Right lobe of liver (tissue), 6 donors: ENCODE data around the gene SYT6. TPM values are rescaled to one million over a fixed set of nuclear protein-coding genes. Genes with fewer than 3 reads are reported as not detected.

Source experiments
- ATAC-seq, 4 donors: fragments of 200-7000 bp; cut with Tn5 transposase; one replicate each; pipeline ENCODE4 v1.9.1; 2020; ENCODE audit warnings: mild to moderate bottlenecking in 4 of 4, moderate library complexity in 4 of 4
- DNase-seq, 3 donors: peaks; one replicate each; pipeline ENCODE4 v3.0.0-alpha.2; 2020
- H3K27ac ChIP-seq, 3 donors: fragments of 200-600 bp; one replicate each; pipeline ENCODE4 v1.8.0; 2022
- H3K27me3 ChIP-seq, 2 donors: fragments of 200-600 bp; one replicate each; pipeline ENCODE4 v1.8.0; 2022
- H3K36me3 ChIP-seq, 4 donors: fragments of 200-600 bp; sonication (generic) in 1 of 4; one replicate each; pipeline versions ENCODE4 v1.5.1 to v1.8.0; 2017 to 2022; ENCODE audit warnings: control low read depth in 1 of 4
- H3K4me1 ChIP-seq, 4 donors: fragments of 200-600 bp; sonication (generic) in 1 of 4; one replicate each; pipeline versions ENCODE4 v1.5.1 to v1.8.0; 2017 to 2022; ENCODE audit warnings: control low read depth in 1 of 4
- H3K4me3 ChIP-seq, 3 donors: fragments of 200-600 bp; one replicate each; pipeline ENCODE4 v1.8.0; 2022
- H3K9me3 ChIP-seq, 4 donors: fragments of 200-600 bp; sonication (generic) in 1 of 4; one replicate each; pipeline versions ENCODE4 v1.5.1 to v1.8.0; 2017 to 2022; ENCODE audit warnings: control low read depth in 1 of 4
- POLR2A ChIP-seq: fragments of 450-650 bp; IDR thresholded peaks from one replicate; pipeline ENCODE4 v1.6.1; 2017; ENCODE audit warnings: antibody characterized with exemption, mild to moderate bottlenecking
- WGBS: methylation state at CpG from one replicate; pipeline ENCODE4 v1.1.6; 2018; ENCODE audit warnings: low coverage, low lambda C conversion rate; ENCODE audit not compliant: insufficient coverage; ENCODE audit errors: missing lambda C conversion rate; 5-methylcytosine and 5-hydroxymethylcytosine counted together
- intact Hi-C, 2 donors: fragments of 100-400 bp; cut with DNase I; formaldehyde crosslinking; loops; one replicate each; pipeline versions ENCODE4 v1.11.2 to v1.14.1; 2022
- total RNA-seq, 6 experiments: library from RNA; depleted of rRNA in 2 of 6; stranded (reverse); fragments of >200 nt in 2 of 6; fragmentation: NEBNext Ultra II Directional in 3 of 6; extraction: Animal tissue kit (Norgen Biotek cat#: 25700) in 3 of 6; gene quantifications; one replicate each; pipeline versions ENCODE4 v1.1.0 to v1.2.4, GENCODE V29; 2016 to 2023
- TF ChIP-seq, protein P1 (sequence below), 4 donors: fragments of 200-600 bp in 3 of 4; fragments of 450-650 bp in 1 of 4; IDR thresholded peaks; one replicate each; pipeline versions ENCODE4 v1.5.1 to v1.8.0; 2016 to 2022; ENCODE audit warnings: antibody characterized with exemption in 4 of 4, mild to moderate bottlenecking in 2 of 4
- donor health status: DM: no; HTN: yes; CAD: no.
- donor health status: DM: no; HTN: no; CAD: no.
- donor health status: DM: no; HTN: no; CAD: no.
- donor health status: DM: no; HTN: yes; CAD: no.
- donor health status: DM: no; HTN: yes; CAD: no.

SYT6 gene
- total RNA-seq, 6 experiments from 2014 or later, result not detected

DNA sequence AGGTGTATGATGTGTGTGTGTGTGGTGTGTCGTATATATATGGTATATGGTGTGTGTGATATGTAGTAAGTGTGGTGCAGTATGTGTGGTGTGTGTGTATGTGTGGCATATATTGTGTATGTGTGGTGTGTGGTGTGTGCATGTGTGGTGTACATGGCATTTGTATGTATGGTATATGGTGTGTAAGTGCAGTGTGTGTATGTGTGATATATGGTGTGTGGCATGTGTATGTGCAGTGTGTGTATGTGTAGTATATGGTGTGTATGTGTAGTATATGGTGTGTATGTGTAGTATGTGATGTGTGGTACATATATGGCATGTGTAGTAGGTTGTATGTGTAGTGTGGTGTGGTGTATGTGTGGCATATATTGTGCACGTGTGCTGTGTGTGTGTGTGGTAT, 99.5 kb downstream of the SYT6 start:
- no peaks in the 10 kb centered on the region for H3K27me3 ChIP-seq
- H3K4me1 ChIP-seq, result no peaks in the 10 kb centered on the region
- WGBS, result 100% methylated on average over 2 of the region's 2 CpGs
- intact Hi-C loops, result no loop called here
- no peaks in the 10 kb centered on the region for H3K36me3 ChIP-seq
- no peaks in the 10 kb centered on the region for H3K9me3 ChIP-seq
- ATAC-seq (no peak), DNase-seq (no peak)
- H3K4me3 ChIP-seq, result no peak overlapping the region
- TF ChIP-seq, protein P1, sequence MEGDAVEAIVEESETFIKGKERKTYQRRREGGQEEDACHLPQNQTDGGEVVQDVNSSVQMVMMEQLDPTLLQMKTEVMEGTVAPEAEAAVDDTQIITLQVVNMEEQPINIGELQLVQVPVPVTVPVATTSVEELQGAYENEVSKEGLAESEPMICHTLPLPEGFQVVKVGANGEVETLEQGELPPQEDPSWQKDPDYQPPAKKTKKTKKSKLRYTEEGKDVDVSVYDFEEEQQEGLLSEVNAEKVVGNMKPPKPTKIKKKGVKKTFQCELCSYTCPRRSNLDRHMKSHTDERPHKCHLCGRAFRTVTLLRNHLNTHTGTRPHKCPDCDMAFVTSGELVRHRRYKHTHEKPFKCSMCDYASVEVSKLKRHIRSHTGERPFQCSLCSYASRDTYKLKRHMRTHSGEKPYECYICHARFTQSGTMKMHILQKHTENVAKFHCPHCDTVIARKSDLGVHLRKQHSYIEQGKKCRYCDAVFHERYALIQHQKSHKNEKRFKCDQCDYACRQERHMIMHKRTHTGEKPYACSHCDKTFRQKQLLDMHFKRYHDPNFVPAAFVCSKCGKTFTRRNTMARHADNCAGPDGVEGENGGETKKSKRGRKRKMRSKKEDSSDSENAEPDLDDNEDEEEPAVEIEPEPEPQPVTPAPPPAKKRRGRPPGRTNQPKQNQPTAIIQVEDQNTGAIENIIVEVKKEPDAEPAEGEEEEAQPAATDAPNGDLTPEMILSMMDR (IDR thresholded peaks at IDR 0.05), result no peak
- no peak for TF ChIP-seq POLR2A
- no peak overlapping the region for H3K27ac ChIP-seq

DNA sequence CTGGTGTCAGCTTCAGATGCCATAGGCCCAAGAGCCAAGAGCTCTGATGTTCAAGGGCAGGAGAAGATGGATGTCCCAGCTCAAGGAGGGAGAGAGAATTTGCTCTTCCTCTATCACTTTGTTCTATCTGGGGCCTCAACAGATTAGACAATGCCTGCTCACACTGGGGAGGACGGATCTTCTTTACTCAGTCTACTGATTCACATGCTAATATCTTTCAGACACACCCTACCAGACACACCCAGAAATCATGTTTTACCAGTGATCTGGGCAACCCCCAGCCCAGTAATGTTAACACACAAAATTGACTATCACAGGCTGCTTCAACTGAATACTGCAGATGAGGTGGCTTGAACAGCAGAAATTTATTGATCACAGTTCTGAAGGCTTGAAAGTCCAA, 105.4 kb downstream of the SYT6 start:
- Histone ChIP-seq H3K36me3 (no peaks in the 10 kb centered on the region), H3K27me3 (no peaks in the 10 kb centered on the region), H3K27ac (no peak overlapping the region), H3K4me3 (no peak overlapping the region), H3K4me1 (no peaks in the 10 kb centered on the region), H3K9me3 (no peaks in the 10 kb centered on the region)
- DNase-seq, result no peak
- no peak for ATAC-seq
- WGBS, result 100% methylated on average over 1 of the region's 1 CpG
- TF ChIP-seq, protein P1 (IDR thresholded peaks at IDR 0.05), result no peak
- TF ChIP-seq POLR2A, result no peak
- intact Hi-C loops, result no loop called here

DNA sequence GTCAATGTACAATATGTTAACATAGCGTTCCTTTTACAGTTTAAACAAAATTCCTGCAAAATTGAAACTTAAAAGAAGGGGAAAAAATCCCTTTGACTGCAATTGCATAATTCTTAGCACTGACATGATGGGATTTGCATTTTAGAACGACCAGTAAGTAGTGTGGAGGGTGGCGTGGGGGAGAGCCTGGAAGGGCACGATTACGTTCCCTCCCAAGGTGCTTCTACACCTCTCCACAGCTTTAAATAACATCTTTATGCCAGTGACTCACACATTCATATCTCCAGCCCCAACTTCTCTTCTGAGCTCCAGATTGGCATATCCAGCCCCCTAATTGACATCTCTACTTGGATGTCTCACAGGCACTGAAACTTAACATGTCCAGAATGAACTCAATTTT, 110.1 kb downstream of the SYT6 start:
- TF ChIP-seq, protein P1 (IDR thresholded peaks at IDR 0.05), result no peak
- no peak for TF ChIP-seq POLR2A
- H3K27me3 ChIP-seq, result no peaks in the 10 kb centered on the region
- no peak overlapping the region for H3K27ac ChIP-seq
- DNase-seq, result no peak
- H3K9me3 ChIP-seq, result no peaks in the 10 kb centered on the region
- no peak overlapping the region for H3K4me3 ChIP-seq
- H3K4me1 ChIP-seq, result no peaks in the 10 kb centered on the region
- WGBS, result 47% methylated on average over 5 of the region's 5 CpGs
- intact Hi-C loops, result no loop called here
- no peak for ATAC-seq
- no peaks in the 10 kb centered on the region for H3K36me3 ChIP-seq

GRCh38 chr1:114043054-114043453, 110.6 kb downstream of the SYT6 start:
- no peak overlapping the region for H3K4me3 ChIP-seq

More at GRCh38 chr1:114043054-114043453, 110.6 kb downstream of the SYT6 start:
- Histone ChIP-seq H3K27me3 (no peaks in the 10 kb centered on the region), H3K4me1 (no peaks in the 10 kb centered on the region), H3K9me3 (no peaks in the 10 kb centered on the region), H3K27ac (no peak overlapping the region), H3K36me3 (no peaks in the 10 kb centered on the region)
- intact Hi-C loops, result no loop called here
- TF ChIP-seq, protein P1 (IDR thresholded peaks at IDR 0.05), result no peak
- DNase-seq (no peak), ATAC-seq (no peak)
- WGBS, result 28% methylated on average over 4 of the region's 4 CpGs
